PFSK-1 (cell line): ENCODE results near the gene PIK3CB.

Source experiments
- POLR2AphosphoS5 ChIP-seq: IDR thresholded peaks from 2 replicates; pipeline ENCODE4 v1.6.1; 2012; ENCODE audit warnings: low read depth, mild to moderate bottlenecking, control low read depth, low read length, moderate library complexity
- TF ChIP-seq, protein P1 (sequence below), 2 experiments: IDR thresholded peaks; 2 replicates each; pipeline versions ENCODE4 v1.6.1 to v1.8.0; 2011 to 2012; ENCODE audit warnings: low read depth in 2 of 2, low read length in 2 of 2, control low read depth in 1 of 2, inconsistent platforms in 1 of 2, mild to moderate bottlenecking in 1 of 2, moderate library complexity in 1 of 2; ENCODE audit not compliant: insufficient read depth in 1 of 2

DNA sequence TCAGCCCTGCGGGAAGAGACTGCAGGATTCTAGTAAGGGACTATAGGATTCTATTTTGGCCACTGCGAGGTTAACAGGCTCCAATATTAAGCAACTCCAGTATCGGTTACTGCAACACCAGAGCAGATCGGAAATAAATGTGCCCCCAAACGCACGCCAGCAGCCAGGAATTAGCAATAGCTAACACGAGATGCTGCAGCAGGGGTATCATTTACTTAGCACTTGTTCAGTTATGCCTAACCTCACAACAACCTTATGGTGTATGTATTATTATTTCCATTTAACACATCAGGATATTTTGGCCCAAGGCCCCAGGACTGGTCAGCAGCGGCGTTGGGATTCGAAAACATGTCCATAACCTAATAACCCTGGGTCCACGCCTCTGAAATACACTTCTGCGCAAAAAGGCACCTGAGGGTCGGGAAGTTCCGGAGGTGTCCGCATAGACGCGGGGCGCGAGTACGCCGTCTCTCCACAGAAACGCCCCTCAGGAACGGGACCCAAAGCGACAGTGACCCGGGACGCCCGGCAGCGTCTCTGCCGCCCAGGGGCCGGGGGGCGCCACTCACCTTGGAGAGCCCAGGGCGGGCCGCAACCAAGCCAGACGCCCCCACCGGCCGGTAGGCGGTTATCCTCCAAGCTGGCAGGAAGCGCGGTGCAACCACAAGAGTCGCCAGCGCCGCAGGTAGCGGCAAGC, 681 bp downstream of the PIK3CB start:
- TF ChIP-seq, protein P1, sequence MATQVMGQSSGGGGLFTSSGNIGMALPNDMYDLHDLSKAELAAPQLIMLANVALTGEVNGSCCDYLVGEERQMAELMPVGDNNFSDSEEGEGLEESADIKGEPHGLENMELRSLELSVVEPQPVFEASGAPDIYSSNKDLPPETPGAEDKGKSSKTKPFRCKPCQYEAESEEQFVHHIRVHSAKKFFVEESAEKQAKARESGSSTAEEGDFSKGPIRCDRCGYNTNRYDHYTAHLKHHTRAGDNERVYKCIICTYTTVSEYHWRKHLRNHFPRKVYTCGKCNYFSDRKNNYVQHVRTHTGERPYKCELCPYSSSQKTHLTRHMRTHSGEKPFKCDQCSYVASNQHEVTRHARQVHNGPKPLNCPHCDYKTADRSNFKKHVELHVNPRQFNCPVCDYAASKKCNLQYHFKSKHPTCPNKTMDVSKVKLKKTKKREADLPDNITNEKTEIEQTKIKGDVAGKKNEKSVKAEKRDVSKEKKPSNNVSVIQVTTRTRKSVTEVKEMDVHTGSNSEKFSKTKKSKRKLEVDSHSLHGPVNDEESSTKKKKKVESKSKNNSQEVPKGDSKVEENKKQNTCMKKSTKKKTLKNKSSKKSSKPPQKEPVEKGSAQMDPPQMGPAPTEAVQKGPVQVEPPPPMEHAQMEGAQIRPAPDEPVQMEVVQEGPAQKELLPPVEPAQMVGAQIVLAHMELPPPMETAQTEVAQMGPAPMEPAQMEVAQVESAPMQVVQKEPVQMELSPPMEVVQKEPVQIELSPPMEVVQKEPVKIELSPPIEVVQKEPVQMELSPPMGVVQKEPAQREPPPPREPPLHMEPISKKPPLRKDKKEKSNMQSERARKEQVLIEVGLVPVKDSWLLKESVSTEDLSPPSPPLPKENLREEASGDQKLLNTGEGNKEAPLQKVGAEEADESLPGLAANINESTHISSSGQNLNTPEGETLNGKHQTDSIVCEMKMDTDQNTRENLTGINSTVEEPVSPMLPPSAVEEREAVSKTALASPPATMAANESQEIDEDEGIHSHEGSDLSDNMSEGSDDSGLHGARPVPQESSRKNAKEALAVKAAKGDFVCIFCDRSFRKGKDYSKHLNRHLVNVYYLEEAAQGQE (IDR thresholded peaks at IDR 0.05; ENCODE audit: insufficient read depth in 1 of 2, low read depth in 2 of 2, low read length in 2 of 2), result no peak
- TF ChIP-seq POLR2AphosphoS5, result no peak
